Endodermal cell (in vitro differentiated cells): ENCODE results near the gene RPS6KC1. TPM values are rescaled to one million over a fixed set of nuclear protein-coding genes. Genes with fewer than 3 reads are reported as not detected.

Experiments
- DNase-seq: peaks from one replicate; pipeline ENCODE4 v3.0.0-alpha.2; 2017
- H3K27ac ChIP-seq: 2 replicates; pipeline ENCODE4 v1.5.1; 2013; ENCODE audit warnings: mild to moderate bottlenecking, low read depth, low read length, moderate library complexity
- H3K27me3 ChIP-seq: 2 replicates; pipeline ENCODE4 v1.6.1; 2013; ENCODE audit warnings: mild to moderate bottlenecking, low read length, moderate library complexity; ENCODE audit not compliant: insufficient read depth, control insufficient read depth, poor library complexity, severe bottlenecking
- H3K36me3 ChIP-seq: 2 replicates; pipeline ENCODE4 v1.7.0; 2013; ENCODE audit warnings: mild to moderate bottlenecking, low read length, moderate library complexity; ENCODE audit not compliant: control insufficient read depth, insufficient read depth
- H3K4me1 ChIP-seq: one replicate; pipeline ENCODE4 v1.7.0; 2013; ENCODE audit warnings: low read length; ENCODE audit not compliant: control insufficient read depth, insufficient read depth
- H3K4me3 ChIP-seq: 2 replicates; pipeline ENCODE4 v1.5.1; 2013; ENCODE audit warnings: mild to moderate bottlenecking, low read length, moderate library complexity
- H3K9ac ChIP-seq: 2 replicates; pipeline ENCODE4 v1.6.1; 2013; ENCODE audit warnings: mild to moderate bottlenecking, low read length, moderate library complexity; ENCODE audit not compliant: poor library complexity, severe bottlenecking; ENCODE audit errors: extremely low read depth
- H3K9me3 ChIP-seq: 2 replicates; pipeline ENCODE4 v1.6.1; 2013; ENCODE audit warnings: mild to moderate bottlenecking, low read length, moderate library complexity; ENCODE audit not compliant: control insufficient read depth
- H3K27ac Mint-ChIP-seq: 2 replicates; pipeline ENCODE4 v1.8.0; 2020; ENCODE audit warnings: mixed read lengths
- H3K27me3 Mint-ChIP-seq: 2 replicates; pipeline ENCODE4 v1.8.0; 2021; ENCODE audit warnings: mild to moderate bottlenecking, mixed read lengths; ENCODE audit not compliant: insufficient read depth
- H3K36me3 Mint-ChIP-seq: 2 replicates; pipeline ENCODE4 v1.8.0; 2020; ENCODE audit warnings: low read depth, mixed read lengths
- H3K4me1 Mint-ChIP-seq: 2 replicates; pipeline ENCODE4 v1.8.0; 2020; ENCODE audit warnings: mixed read lengths
- H3K4me3 Mint-ChIP-seq: 2 replicates; pipeline ENCODE4 v1.8.0; 2020; ENCODE audit warnings: mild to moderate bottlenecking, moderate library complexity, mixed read lengths
- H3K9me3 Mint-ChIP-seq: 2 replicates; pipeline ENCODE4 v1.8.0; 2020; ENCODE audit warnings: mild to moderate bottlenecking, mixed read lengths
- WGBS, 2 experiments: methylation state at CpG; one replicate each; pipeline versions ENCODE4 v1.1.5 to v1.1.7; 2013; ENCODE audit warnings: missing lambda C conversion rate in 2 of 2, mixed read lengths in 1 of 2; ENCODE audit not compliant: insufficient coverage in 1 of 2, insufficient read length in 1 of 2; 5-methylcytosine and 5-hydroxymethylcytosine counted together
- total RNA-seq, 2 donors: library from RNA; stranded (reverse); fragmentation: NEBNext Ultra II Directional in 1 of 2; extraction: Animal tissue kit (Norgen Biotek cat#: 25700) in 1 of 2; gene quantifications; 2 replicates in 1 of 2; 3 replicates in 1 of 2; pipeline ENCODE4 v1.2.1, GENCODE V29; 2021
- TF ChIP-seq, protein P1 (sequence below): fragments of 200-600 bp; sonication (generic); conservative IDR thresholded peaks from 2 replicates; pipeline ENCODE4 v1.5.0; 2021; ENCODE audit warnings: antibody characterized with exemption, mild to moderate bottlenecking

RPS6KC1 gene
- total RNA-seq, 2 donors from 2014 or later, result 31.4 to 36.3 TPM

DNA sequence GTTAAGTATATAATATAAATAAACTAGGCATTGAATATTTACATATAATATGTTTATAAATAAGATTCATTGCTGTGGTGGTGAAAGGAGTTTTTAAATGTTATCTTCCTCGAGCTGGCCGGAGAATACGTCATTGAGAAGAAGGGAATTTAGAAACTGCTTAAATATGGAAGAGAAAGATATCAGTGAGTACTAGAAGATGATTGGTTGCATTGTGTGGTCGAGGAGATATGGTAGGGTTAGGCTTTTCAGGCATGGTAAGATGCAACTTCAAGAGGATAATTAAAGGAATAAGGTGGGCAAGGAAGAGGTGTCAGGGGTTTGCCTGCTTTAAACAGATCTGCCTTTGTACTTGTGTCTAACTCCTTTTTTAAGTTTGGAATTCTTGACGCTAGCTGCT is 73.5 kb downstream of the RPS6KC1 start:
- no peaks in the 10 kb centered on the region for H3K27me3 ChIP-seq
- no peak overlapping the region for H3K9ac ChIP-seq
- Mint-ChIP-seq H3K27ac (no peak overlapping the region), H3K27me3 (no peaks in the 10 kb centered on the region), H3K9me3 (no peaks in the 10 kb centered on the region), H3K4me3 (no peak overlapping the region), H3K4me1 (peaks cover 18% of the 10 kb centered on the region), H3K36me3 (peaks cover 6% of the 10 kb centered on the region)
- TF ChIP-seq, protein P1, sequence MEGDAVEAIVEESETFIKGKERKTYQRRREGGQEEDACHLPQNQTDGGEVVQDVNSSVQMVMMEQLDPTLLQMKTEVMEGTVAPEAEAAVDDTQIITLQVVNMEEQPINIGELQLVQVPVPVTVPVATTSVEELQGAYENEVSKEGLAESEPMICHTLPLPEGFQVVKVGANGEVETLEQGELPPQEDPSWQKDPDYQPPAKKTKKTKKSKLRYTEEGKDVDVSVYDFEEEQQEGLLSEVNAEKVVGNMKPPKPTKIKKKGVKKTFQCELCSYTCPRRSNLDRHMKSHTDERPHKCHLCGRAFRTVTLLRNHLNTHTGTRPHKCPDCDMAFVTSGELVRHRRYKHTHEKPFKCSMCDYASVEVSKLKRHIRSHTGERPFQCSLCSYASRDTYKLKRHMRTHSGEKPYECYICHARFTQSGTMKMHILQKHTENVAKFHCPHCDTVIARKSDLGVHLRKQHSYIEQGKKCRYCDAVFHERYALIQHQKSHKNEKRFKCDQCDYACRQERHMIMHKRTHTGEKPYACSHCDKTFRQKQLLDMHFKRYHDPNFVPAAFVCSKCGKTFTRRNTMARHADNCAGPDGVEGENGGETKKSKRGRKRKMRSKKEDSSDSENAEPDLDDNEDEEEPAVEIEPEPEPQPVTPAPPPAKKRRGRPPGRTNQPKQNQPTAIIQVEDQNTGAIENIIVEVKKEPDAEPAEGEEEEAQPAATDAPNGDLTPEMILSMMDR, result no peak
- no peak overlapping the region for H3K4me3 ChIP-seq
- peaks cover 13% of the 10 kb centered on the region for H3K9me3 ChIP-seq
- peaks cover 5% of the 10 kb centered on the region for H3K4me1 ChIP-seq
- H3K36me3 ChIP-seq, result no peaks in the 10 kb centered on the region
- H3K27ac ChIP-seq, result no peak overlapping the region
- no peak for DNase-seq
- WGBS, 2 experiments, result 95% methylated on average over 5 of the region's 5 CpGs

DNA sequence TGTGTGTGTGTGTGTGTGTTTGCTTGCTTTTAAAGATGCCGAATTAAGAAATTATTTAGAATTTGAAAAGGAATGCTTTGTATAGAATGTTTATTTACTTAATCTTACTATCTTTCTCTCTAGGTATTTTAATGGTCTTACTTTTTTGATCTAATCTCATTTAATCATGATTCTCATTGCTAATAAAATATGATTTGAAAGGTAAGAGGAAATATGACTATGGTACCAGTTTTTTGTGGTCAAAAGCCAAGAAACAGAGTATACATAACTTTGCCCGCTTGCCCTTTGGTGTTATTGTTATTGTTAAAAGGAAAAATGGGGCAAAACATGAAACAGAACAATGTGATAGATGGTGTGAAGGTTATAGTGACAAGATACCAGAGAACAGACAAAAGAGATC is 74.6 kb downstream of the RPS6KC1 start:
- DNase-seq, result no peak
- peaks cover 9% of the 10 kb centered on the region for H3K4me1 Mint-ChIP-seq
- Histone ChIP-seq H3K27me3 (no peaks in the 10 kb centered on the region), H3K4me3 (no peak overlapping the region), H3K4me1 (no peaks in the 10 kb centered on the region), H3K36me3 (no peaks in the 10 kb centered on the region), H3K9me3 (peaks cover 13% of the 10 kb centered on the region), H3K9ac (no peak overlapping the region), H3K27ac (no peak overlapping the region)
- H3K27ac Mint-ChIP-seq, result no peak overlapping the region
- TF ChIP-seq, protein P1, result no peak
- H3K36me3 Mint-ChIP-seq, result peaks cover 6% of the 10 kb centered on the region
- H3K4me3 Mint-ChIP-seq, result no peak overlapping the region
- no peaks in the 10 kb centered on the region for H3K27me3 Mint-ChIP-seq
- 83 to 86% methylated on average over 1 of the region's 2 CpGs for WGBS, 2 experiments
- H3K9me3 Mint-ChIP-seq, result no peaks in the 10 kb centered on the region

DNA sequence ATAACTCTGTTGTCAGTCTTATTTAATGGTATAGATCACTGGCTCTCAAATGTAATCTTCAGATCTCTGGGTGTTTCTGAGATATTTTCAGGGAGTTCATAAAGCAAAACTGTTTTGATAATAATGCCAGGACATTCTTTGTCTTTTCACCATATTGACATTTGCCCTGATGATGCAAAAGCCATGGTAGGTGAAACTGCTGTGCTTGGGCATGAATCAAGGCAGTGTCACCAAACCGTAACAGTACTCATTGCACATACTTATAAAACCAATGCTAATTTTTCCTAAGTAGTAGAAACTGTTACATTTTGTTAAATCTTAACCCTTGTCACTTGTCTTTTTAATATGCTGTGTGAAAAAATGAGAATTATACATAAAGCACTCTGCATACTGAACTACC is 76.0 kb downstream of the RPS6KC1 start:
- Mint-ChIP-seq H3K27ac (no peak overlapping the region), H3K27me3 (no peaks in the 10 kb centered on the region), H3K9me3 (no peaks in the 10 kb centered on the region), H3K4me1 (peaks cover 9% of the 10 kb centered on the region), H3K36me3 (peaks cover 6% of the 10 kb centered on the region), H3K4me3 (no peak overlapping the region)
- TF ChIP-seq, protein P1, result no peak
- Histone ChIP-seq H3K4me1 (peaks cover 5% of the 10 kb centered on the region), H3K36me3 (no peaks in the 10 kb centered on the region), H3K27ac (no peak overlapping the region), H3K9me3 (peaks cover 13% of the 10 kb centered on the region), H3K9ac (no peak overlapping the region), H3K27me3 (no peaks in the 10 kb centered on the region), H3K4me3 (peak overlapping the region; percentile 31)
- 100% methylated on average over 1 of the region's 1 CpG; no CpG with 5 or more reads in 1 of the 2 experiments for WGBS, 2 experiments
- DNase-seq, result no peak
